H1 (cell line): ENCODE measurements around the gene TOP2B. TPM values are rescaled to one million over a fixed set of nuclear protein-coding genes. Genes with fewer than 3 reads are reported as not detected.

Experiments used
- CTCF ChIA-PET: fragments of 300-600 bp; sonication (Branson Sonifier 250); formaldehyde crosslinking; loops from one replicate; lab custom pipeline; 2021; ENCODE audit not compliant: partially characterized antibody; lab: Charles Lee
- POLR2A ChIA-PET: fragments of 300-600 bp; sonication (Branson Sonifier 250); formaldehyde crosslinking; loops from one replicate; lab custom pipeline; 2021; ENCODE audit warnings: inconsistent platforms; ENCODE audit not compliant: partially characterized antibody; lab: Charles Lee
- DNase-seq, 2 experiments: peaks; one replicate each; pipeline versions ENCODE4 v3.0.0 to v3.0.0-alpha.2; 2010 to 2022; ENCODE audit warnings: low spot score in 2 of 2, low read depth in 1 of 2, mixed read lengths in 1 of 2
- FAIRE-seq: peaks from 2 replicates; lab custom pipeline; 2011; peaks lifted over from hg19 to GRCh38; lab: Jason Lieb, UNC
- H2AFZ ChIP-seq: 2 replicates; pipeline ENCODE4 v1.8.1; 2012; ENCODE audit warnings: low read length, inconsistent platforms
- H2AK5ac ChIP-seq: 2 replicates; pipeline ENCODE4 v1.6.1; 2013; ENCODE audit warnings: low read depth, low read length
- H2BK120ac ChIP-seq: replicated peaks from 2 replicates; pipeline ENCODE3; 2013; ENCODE audit warnings: low read depth, low read length, inconsistent platforms
- H2BK12ac ChIP-seq: 2 replicates; pipeline ENCODE4 v1.6.1; 2013; ENCODE audit warnings: low read depth, low read length
- H2BK15ac ChIP-seq: 2 replicates; pipeline ENCODE4 v1.6.1; 2013; ENCODE audit warnings: low read length
- H2BK20ac ChIP-seq: 2 replicates; pipeline ENCODE4 v1.6.1; 2013; ENCODE audit warnings: low read length
- H2BK5ac ChIP-seq: 2 replicates; pipeline ENCODE4 v1.6.1; 2013; ENCODE audit warnings: low read depth, low read length
- H3K14ac ChIP-seq: 2 replicates; pipeline ENCODE4 v1.6.1; 2013; ENCODE audit warnings: inconsistent platforms; ENCODE audit not compliant: insufficient read length
- H3K18ac ChIP-seq: 2 replicates; pipeline ENCODE4 v1.6.1; 2013; ENCODE audit warnings: low read length; ENCODE audit errors: extremely low read depth
- H3K23ac ChIP-seq: 2 replicates; pipeline ENCODE4 v1.6.1; 2013; ENCODE audit warnings: inconsistent platforms; ENCODE audit not compliant: insufficient read length
- H3K23me2 ChIP-seq: 2 replicates; pipeline ENCODE4 v1.6.1; 2013; ENCODE audit warnings: low read depth, low read length
- H3K27ac ChIP-seq: 2 replicates; pipeline ENCODE4 v1.6.1; 2011; ENCODE audit warnings: low read depth, low read length, inconsistent platforms
- H3K27me3 ChIP-seq, 4 experiments: replicated peaks in 1 of 4; 1 replicate in 1 of 4; 2 replicates in 3 of 4; pipeline versions ENCODE4 v1.6.1 to v1.8.1; 2011 to 2013; ENCODE audit warnings: low read length in 3 of 4, mild to moderate bottlenecking in 3 of 4, inconsistent platforms in 2 of 4, mixed read lengths in 2 of 4, moderate library complexity in 1 of 4; ENCODE audit not compliant: control insufficient read depth in 3 of 4, insufficient read depth in 3 of 4; ENCODE audit errors: extremely low read depth in 1 of 4
- H3K36me3 ChIP-seq, 4 experiments: 2 replicates each; pipeline versions ENCODE4 v1.6.1 to v1.8.1; 2011 to 2013; ENCODE audit warnings: mild to moderate bottlenecking in 4 of 4, low read length in 3 of 4, moderate library complexity in 2 of 4, control low read depth in 1 of 4, inconsistent platforms in 1 of 4; ENCODE audit not compliant: insufficient read depth in 4 of 4, control insufficient read depth in 2 of 4
- H3K4ac ChIP-seq: replicated peaks from 2 replicates; pipeline ENCODE3; 2013; ENCODE audit warnings: low read length, low read depth, mixed read lengths, inconsistent platforms; ENCODE audit not compliant: insufficient read length
- H3K4me1 ChIP-seq, 4 experiments: replicated peaks in 1 of 4; 1 replicate in 1 of 4; 2 replicates in 3 of 4; pipeline versions ENCODE4 v1.6.1 to v1.8.1; 2011 to 2013; ENCODE audit warnings: low read length in 3 of 4, inconsistent platforms in 2 of 4, mixed read lengths in 1 of 4; ENCODE audit not compliant: insufficient read depth in 4 of 4, control insufficient read depth in 3 of 4
- H3K4me2 ChIP-seq, 2 experiments: 2 replicates each; pipeline versions ENCODE4 v1.6.1 to v1.8.1; 2011 to 2013; ENCODE audit warnings: low read depth in 2 of 2, low read length in 2 of 2, control low read depth in 1 of 2, inconsistent platforms in 1 of 2, mild to moderate bottlenecking in 1 of 2; ENCODE audit not compliant: insufficient read depth in 1 of 2
- H3K4me3 ChIP-seq, 4 experiments: fragments of 200-600, 300-600 bp in 1 of 4; sonication (generic), shearing (Covaris generic), sonication (Bioruptor Twin) in 1 of 4; 2 replicates each; pipeline versions ENCODE4 v1.5.1 to v1.8.1; 2011 to 2016; ENCODE audit warnings: low read length in 4 of 4, low read depth in 3 of 4, control low read depth in 2 of 4, inconsistent platforms in 2 of 4, mild to moderate bottlenecking in 2 of 4, mixed read lengths in 1 of 4, moderate library complexity in 1 of 4; ENCODE audit not compliant: insufficient read depth in 2 of 4; ENCODE audit errors: extremely low read depth in 1 of 4
- H3K56ac ChIP-seq: replicated peaks from 2 replicates; pipeline ENCODE3; 2013; ENCODE audit warnings: low read depth, mild to moderate bottlenecking, mixed read lengths, low read length, inconsistent platforms; ENCODE audit not compliant: insufficient read length
- H3K79me1 ChIP-seq: 2 replicates; pipeline ENCODE4 v1.6.1; 2013; ENCODE audit warnings: low read depth, low read length, control low read depth
- H3K79me2 ChIP-seq, 2 experiments: 2 replicates each; pipeline versions ENCODE4 v1.6.1 to v1.8.1; 2012 to 2013; ENCODE audit warnings: low read length in 2 of 2, mild to moderate bottlenecking in 2 of 2, inconsistent platforms in 1 of 2; ENCODE audit not compliant: insufficient read depth in 2 of 2, control insufficient read depth in 1 of 2
- H3K9ac ChIP-seq, 4 experiments: replicated peaks in 1 of 4; 1 replicate in 1 of 4; 2 replicates in 3 of 4; pipeline versions ENCODE4 v1.6.1 to v1.8.1; 2011 to 2013; ENCODE audit warnings: low read depth in 3 of 4, low read length in 3 of 4, control low read depth in 2 of 4, mild to moderate bottlenecking in 2 of 4, moderate library complexity in 2 of 4, inconsistent platforms in 1 of 4; ENCODE audit errors: extremely low read depth in 1 of 4
- H3K9me3 ChIP-seq, 2 experiments: 2 replicates each; pipeline versions ENCODE4 v1.6.1 to v1.8.1; 2012 to 2013; ENCODE audit warnings: mild to moderate bottlenecking in 2 of 2, moderate library complexity in 2 of 2, control low read depth in 1 of 2, inconsistent platforms in 1 of 2, low read depth in 1 of 2, low read length in 1 of 2, mixed read lengths in 1 of 2; ENCODE audit not compliant: insufficient read depth in 2 of 2
- H4K20me1 ChIP-seq, 2 experiments: replicated peaks in 1 of 2; 2 replicates each; pipeline versions ENCODE3 to v1.8.1; 2011 to 2013; ENCODE audit warnings: inconsistent platforms in 2 of 2, low read length in 2 of 2, mild to moderate bottlenecking in 1 of 2; ENCODE audit not compliant: insufficient read depth in 2 of 2, control insufficient read depth in 1 of 2
- H4K5ac ChIP-seq: 2 replicates; pipeline ENCODE4 v1.6.1; 2013; ENCODE audit warnings: low read length, low read depth, mixed read lengths, inconsistent platforms; ENCODE audit not compliant: insufficient read length
- H4K8ac ChIP-seq: 2 replicates; pipeline ENCODE4 v1.8.0; 2013; ENCODE audit warnings: mild to moderate bottlenecking, moderate library complexity, low read length, inconsistent platforms; ENCODE audit not compliant: insufficient read depth; ENCODE audit errors: extremely low read depth
- H4K91ac ChIP-seq: replicated peaks from 2 replicates; pipeline ENCODE3; 2013; ENCODE audit warnings: low read length, mixed read lengths, inconsistent platforms; ENCODE audit not compliant: insufficient read length
- EP300 ChIP-seq, 2 experiments: IDR thresholded peaks; 1 replicate in 1 of 2; 2 replicates in 1 of 2; pipeline ENCODE4 v1.6.1; 2011 to 2012; ENCODE audit warnings: low read depth in 2 of 2, low read length in 2 of 2, mild to moderate bottlenecking in 2 of 2, borderline replicate concordance in 1 of 2, inconsistent platforms in 1 of 2, moderate library complexity in 1 of 2
- GTF2F1 ChIP-seq: IDR thresholded peaks from 2 replicates; pipeline ENCODE4 v1.6.1; 2012; ENCODE audit warnings: low read depth, low read length, improper control_type of control experiment, borderline replicate concordance
- RXRA ChIP-seq: IDR thresholded peaks from 2 replicates; pipeline ENCODE4 v1.6.1; 2011; ENCODE audit warnings: low read depth, mild to moderate bottlenecking, low read length, moderate library complexity; ENCODE audit not compliant: insufficient read depth
- SP2 ChIP-seq: IDR thresholded peaks from 2 replicates; pipeline ENCODE4 v1.6.1; 2012; ENCODE audit warnings: mild to moderate bottlenecking, low read length, inconsistent platforms
- TAF1 ChIP-seq: IDR thresholded peaks from 2 replicates; pipeline ENCODE4 v1.6.1; 2011; ENCODE audit warnings: mild to moderate bottlenecking, low read depth, low read length
- WGBS, 2 experiments: shearing (Covaris generic) in 1 of 2; methylation state at CpG; one replicate each; pipeline versions ENCODE4 v1.1.6 to v1.1.7; 2013 to 2015; ENCODE audit warnings: low lambda C conversion rate in 2 of 2, mixed read lengths in 2 of 2, inconsistent platforms in 1 of 2, low coverage in 1 of 2, missing lambda C conversion rate in 1 of 2; ENCODE audit not compliant: insufficient replicate concordance in 2 of 2, insufficient coverage in 1 of 2, insufficient read length in 1 of 2; ENCODE audit errors: extremely low coverage in 1 of 2, missing lambda C conversion rate in 1 of 2; 5-methylcytosine and 5-hydroxymethylcytosine counted together
- polyA plus RNA-seq, 7 experiments: library from polyadenylated mRNA; depleted of rRNA in 3 of 7; stranded (reverse) in 5 of 7; unstranded in 2 of 7; fragments of >200 nt in 5 of 7; fragments of 200-250 nt in 2 of 7; gene quantifications; 1 replicate in 5 of 7; 2 replicates in 1 of 7; 4 replicates in 1 of 7; pipeline versions ENCODE4 v1.2.1 to v1.2.3, GENCODE V29; 2011 to 2013; ENCODE audit warnings: missing spikeins in 2 of 7, mixed read lengths in 2 of 7
- total RNA-seq: library from RNA; stranded (reverse); fragmentation: NEBNext Ultra II Directional; extraction: Animal tissue kit (Norgen Biotek cat#: 25700); gene quantifications from 2 replicates; pipeline ENCODE4 v1.2.1, GENCODE V29; 2021

Gene TOP2B
- total and polyA plus RNA-seq, 2 of the 8 experiments (the other 6 are each of a cell fraction or from before 2014, with no cell fraction given): 34.9 to 206 TPM

- H2BK20ac ChIP-seq: no peak overlapping the region
- H3K9me3 ChIP-seq: no peaks in the 10 kb centered on the region
- no peaks in the 10 kb centered on the region for H3K36me3 ChIP-seq
- POLR2A ChIA-PET: no interaction called here
- no peak overlapping the region for H3K27ac ChIP-seq
- no peak overlapping the region for H2AFZ ChIP-seq
- no peak overlapping the region for H3K23ac ChIP-seq
- no peak overlapping the region for H2BK120ac ChIP-seq
- no peak overlapping the region for H3K9ac ChIP-seq
- H4K5ac ChIP-seq: no peak overlapping the region
- H2BK15ac ChIP-seq: no peak overlapping the region
- H3K79me2 ChIP-seq: no peaks in the 10 kb centered on the region
- TF ChIP-seq RXRA (no peak), TAF1 (no peak), SP2 (no peak), GTF2F1 (no peak), EP300 (IDR thresholded peaks at IDR 0.05; ENCODE audit: borderline replicate concordance in 1 of 2, low read depth in 2 of 2, low read length in 2 of 2) (no peak)
- no peak overlapping the region for H4K91ac ChIP-seq
- H3K4me2 ChIP-seq: no peak overlapping the region
- H2BK12ac ChIP-seq: no peak overlapping the region
- no peak overlapping the region for H3K56ac ChIP-seq
- H3K23me2 ChIP-seq: no peaks in the 10 kb centered on the region; the same call in 1 of the 2 replicates
- no peak overlapping the region for H3K4ac ChIP-seq
- no peak overlapping the region for H4K8ac ChIP-seq
- H3K18ac ChIP-seq: no peak overlapping the region
- no peaks in the 10 kb centered on the region for H4K20me1 ChIP-seq
- H3K14ac ChIP-seq: no peak overlapping the region
- no peak overlapping the region for H2AK5ac ChIP-seq
- no peak overlapping the region for H3K4me3 ChIP-seq
- no peaks in the 10 kb centered on the region; a peak in 1 of 7 replicates for H3K4me1 ChIP-seq
- H3K79me1 ChIP-seq: no peaks in the 10 kb centered on the region
- CTCF ChIA-PET: interaction anchor here (0.8 to 12.1 kb wide), 9 partner anchors 8 to 537 kb away, joined by 3 to 138 read pairs (median 3); no protein-coding TSS in a partner anchor
- H3K27me3 ChIP-seq: no peaks in the 10 kb centered on the region
- DNase-seq: no peak
- WGBS, 2 experiments: 95% methylated on average over 16 of the region's 16 CpGs; no CpG with 5 or more reads in 1 of the 2 experiments
- no peak for FAIRE-seq
- H2BK5ac ChIP-seq: no peak overlapping the region
Measured at GRCh38 chr3:25574172-25574765, 90.4 kb downstream of the TOP2B start.
